T-helper 2 cell treated with Interferon-gamma antibody and Interleukin-4, amounts not matched to agents 100 ng/mL and 5 ng/mL, for 36 hours (primary cell): ENCODE results near the gene SLC16A14. TPM values are rescaled to one million over a fixed set of nuclear protein-coding genes. Genes with fewer than 3 reads are reported as not detected.

Experiments
- intact Hi-C: fragments of 100-400 bp; cut with micrococcal nuclease; formaldehyde crosslinking; loops from one replicate; pipeline ENCODE4 v1.15.1; 2023
- total RNA-seq: library from RNA; stranded (reverse); gene quantifications from 2 replicates; pipeline ENCODE4 v1.2.3, GENCODE V29; 2022

SLC16A14 gene
- total RNA-seq, 1 donor from 2014 or later = 1.7 TPM

GRCh38 chr2:230043025-230043424 lies 25.7 kb downstream of the SLC16A14 start:
- intact Hi-C loops = no loop called here

DNA sequence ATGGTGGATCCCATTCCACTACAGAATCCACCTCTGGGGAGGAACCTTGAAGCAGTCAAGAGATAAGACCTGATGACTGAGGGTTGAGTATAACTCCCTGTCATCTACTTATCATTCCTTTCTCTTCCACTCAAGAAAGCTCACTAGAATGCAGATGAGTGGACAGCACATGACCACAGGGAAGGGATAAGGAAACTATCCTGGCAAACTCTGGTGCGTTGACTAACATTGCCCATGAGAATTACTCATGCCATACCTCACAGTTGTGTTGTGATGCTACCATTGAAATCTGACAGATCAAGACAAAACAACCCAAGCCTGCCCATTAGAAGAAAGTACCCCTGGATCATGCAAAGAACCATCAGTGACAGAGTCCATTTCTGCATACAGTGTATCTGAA lies 26.5 kb downstream of the SLC16A14 start:
- intact Hi-C loops = no loop called here

DNA sequence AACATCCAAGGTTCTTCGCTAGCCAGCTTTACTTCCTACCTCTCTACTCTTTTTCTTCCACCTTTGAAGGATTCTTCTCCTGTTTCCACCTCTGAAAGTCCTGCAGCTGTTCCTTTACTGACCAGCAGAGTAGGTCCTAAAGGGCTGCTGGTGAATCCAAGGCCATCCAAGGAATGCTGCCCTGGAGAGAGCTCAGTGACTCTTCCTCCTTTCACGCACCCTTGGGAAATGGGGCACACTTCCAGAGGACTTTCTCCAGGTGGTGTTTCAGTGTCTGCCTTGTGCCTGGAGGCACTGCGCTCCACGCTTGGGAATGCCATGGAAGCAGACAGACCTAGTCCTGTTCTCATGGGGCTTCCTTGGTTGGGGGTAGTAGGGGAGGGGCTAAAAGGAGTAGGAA lies 45.4 kb downstream of the SLC16A14 start:
- intact Hi-C loops = no loop called here

- intact Hi-C loops = no loop called here
These were observed 49.0 kb downstream of the SLC16A14 start for GRCh38 chr2:230019742-230020141.

DNA sequence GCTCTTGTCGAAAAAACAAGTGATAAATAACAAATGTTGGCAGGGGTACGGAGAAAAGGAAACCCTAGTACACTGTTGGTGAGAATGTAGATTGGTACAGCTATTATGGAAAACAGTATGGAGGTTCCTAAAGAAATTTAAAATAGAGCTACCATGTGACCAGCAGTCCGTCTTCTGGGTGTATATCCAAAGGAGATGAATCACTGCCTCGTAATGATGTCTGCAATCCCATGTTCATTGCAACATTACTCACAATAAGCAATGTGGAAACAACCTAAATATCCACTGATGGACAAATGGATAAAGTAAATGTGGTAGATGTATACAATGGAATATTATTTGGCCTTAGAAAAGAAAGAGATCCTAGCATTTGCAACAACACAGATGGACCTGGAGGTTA lies 50.6 kb downstream of the SLC16A14 start:
- intact Hi-C loops = no loop called here

- intact Hi-C loops = no loop called here
These were observed 51.9 kb downstream of the SLC16A14 start for GRCh38 chr2:230016844-230017243.

DNA sequence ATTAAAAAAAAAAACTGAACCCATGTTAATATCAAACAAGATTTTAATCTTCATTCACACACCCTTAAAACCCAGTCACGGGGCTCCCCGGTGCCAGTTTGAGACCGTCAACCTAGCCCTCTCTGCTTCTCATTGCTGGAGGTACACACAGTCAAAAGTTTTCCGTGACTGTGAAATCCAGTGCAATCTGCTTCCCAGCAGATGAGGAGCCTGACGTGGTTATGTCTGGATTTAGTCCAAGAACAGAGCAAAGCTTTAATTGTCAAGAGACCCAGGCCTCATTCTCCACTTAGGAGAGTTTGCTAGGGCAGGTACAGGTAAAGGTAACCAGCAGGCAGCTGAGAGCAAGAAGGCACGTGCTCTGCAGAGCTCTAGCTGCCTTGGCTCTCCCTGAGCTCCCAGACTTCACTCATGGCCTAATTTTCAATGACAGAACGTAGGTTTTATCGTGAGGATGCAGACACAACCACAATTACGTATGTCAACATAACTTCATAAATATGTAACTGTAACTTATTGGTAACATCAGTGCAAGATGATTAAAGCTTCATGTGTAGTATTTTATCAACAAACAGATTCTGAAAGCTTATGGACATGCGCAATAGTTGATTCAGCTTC lies 56.3 kb downstream of the SLC16A14 start:
- intact Hi-C loops = no loop called here

- intact Hi-C loops = no loop called here
These were observed 57.1 kb downstream of the SLC16A14 start for GRCh38 chr2:230011617-230012016.

DNA sequence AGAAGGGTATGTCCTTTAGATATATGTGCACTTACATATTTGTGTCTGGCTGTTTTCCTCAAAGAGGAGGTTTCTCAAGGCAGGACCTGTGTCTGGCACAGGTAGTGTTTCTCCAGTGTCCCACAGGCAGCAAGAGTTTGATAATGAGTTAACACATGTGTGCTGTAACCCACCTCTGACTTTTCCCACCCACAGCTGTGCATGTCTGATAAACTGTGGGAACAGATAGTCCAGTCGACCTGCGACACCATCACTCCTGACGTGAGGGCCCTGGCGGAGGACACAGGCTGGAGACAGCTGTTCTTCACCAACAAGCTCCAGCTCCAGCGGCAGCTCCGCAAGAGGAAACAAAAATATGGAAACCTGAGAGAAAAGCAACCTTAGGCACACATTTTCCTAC lies 58.2 kb downstream of the SLC16A14 start:
- intact Hi-C loops = no loop called here

GRCh38 chr2:230008708-230009066 lies 60.0 kb downstream of the SLC16A14 start:
- intact Hi-C loops = loop anchor here (1.0 to 5.0 kb wide), 5 partner anchors 59 to 789 kb away; partner anchors contain the start of genes CAB39 and SLC16A14

DNA sequence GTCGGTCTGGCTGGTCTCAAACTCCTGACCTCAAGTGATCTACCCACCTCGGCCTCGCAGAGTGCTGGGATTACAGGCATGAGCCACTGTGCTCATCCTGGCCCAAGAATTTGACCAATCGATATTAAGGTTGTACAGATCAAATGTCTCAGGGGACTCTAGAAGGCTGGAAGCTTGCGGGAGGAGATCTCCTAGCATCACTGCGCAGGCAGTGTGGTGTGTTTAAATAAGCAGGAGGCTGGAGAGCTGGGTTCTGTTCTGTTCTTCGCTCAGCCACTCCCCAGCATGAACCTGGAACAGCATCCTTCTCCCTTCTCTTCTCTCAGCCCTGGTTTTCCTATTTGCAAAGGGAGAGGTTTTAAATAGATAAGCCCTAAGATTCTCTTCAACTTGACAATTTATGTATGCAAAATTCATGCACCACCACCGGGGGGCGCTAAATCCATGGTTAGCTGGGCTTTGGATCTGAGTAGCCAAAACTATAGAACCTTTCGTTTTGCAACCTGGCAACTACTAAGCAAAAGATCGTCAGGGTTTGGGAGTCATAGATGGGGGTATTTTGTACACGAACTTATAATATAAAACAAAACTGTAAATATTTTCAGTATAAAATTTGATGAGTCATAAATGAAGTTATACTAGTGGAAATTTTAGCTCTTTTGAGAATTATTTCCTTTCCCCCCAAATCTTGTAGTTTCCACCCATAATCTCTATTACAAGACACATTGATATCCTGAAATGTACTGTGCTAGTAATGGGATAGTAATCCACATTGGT lies 60.6 kb downstream of the SLC16A14 start:
- intact Hi-C loops = loop anchor here (1.0 to 5.0 kb wide), 5 partner anchors 59 to 789 kb away; partner anchors contain the start of genes CAB39 and SLC16A14

GRCh38 chr2:230000118-230000841 lies 68.4 kb downstream of the SLC16A14 start:
- intact Hi-C loops = no loop called here

DNA sequence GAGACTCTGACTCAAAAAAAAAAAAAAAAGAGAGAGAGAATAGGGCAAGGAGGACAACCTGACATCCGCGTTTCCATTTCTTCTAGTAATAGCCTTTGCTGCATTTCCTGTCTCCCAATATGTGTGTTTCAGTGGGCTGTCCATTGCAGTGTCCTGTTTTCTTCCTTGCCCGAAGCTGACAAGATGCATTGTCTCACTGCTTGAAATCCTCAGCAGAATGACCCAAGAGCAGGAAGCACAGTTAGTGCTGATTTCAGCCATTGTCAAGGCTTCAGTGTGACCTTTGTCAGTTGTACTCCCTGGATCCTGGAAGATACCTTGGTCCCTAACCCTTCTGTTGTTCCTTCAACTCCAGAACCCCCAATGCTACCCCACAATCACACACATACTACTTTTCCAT lies 71.2 kb downstream of the SLC16A14 start:
- intact Hi-C loops = no loop called here

- intact Hi-C loops = no loop called here
These were observed 72.4 kb downstream of the SLC16A14 start for GRCh38 chr2:229996320-229996719.

DNA sequence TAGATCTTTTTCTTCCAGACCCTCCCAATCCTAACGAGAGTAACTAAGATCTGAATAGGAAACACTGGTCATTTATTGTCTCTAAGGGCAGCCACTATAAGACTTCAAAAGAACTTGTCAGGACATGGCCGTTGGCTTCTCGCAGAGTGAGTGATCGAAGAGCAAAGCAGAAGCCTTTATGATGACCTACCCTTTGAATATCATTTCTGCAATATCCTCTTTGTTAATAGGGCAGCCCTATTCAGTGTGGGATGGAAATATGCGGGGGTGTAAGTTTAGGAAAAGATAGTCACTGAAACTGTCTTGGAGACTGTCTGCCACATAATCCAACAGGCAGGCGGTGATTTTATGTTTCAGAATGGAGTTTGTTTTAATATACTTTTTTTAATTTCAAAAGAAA lies 75.5 kb downstream of the SLC16A14 start:
- intact Hi-C loops = no loop called here

Other genes starting within 250 kb of the SLC16A14 start
- gene TRIP12, start 146.9 kb downstream of the SLC16A14 start, total RNA-seq = 233 and 234 TPM in 2 replicates
- gene FBXO36, start 146.4 kb downstream of the SLC16A14 start, total RNA-seq = 0.41 and 0.52 TPM in 2 replicates
- gene SP110, start 151.1 kb upstream of the SLC16A14 start, total RNA-seq = 129 and 131 TPM in 2 replicates
- 117 and 120 TPM in 2 replicates for gene SP140, start 156.8 kb upstream of the SLC16A14 start, total RNA-seq